Brain microvascular endothelial cell (primary cell): Measurements from ENCODE around the gene SIL1.

Experiments used
- DNase-seq: peaks from one replicate; pipeline ENCODE4 v3.0.0-alpha.2; 2020
- H3K27ac ChIP-seq: fragments of 250-450 bp; sonication (Bioruptor Pico); 2 replicates; pipeline ENCODE4 v1.5.1; 2020; ENCODE audit warnings: mild to moderate bottlenecking, moderate library complexity
- H3K27me3 ChIP-seq: fragments of 250-450 bp; sonication (Bioruptor Pico); replicated peaks from 2 replicates; pipeline ENCODE4 v1.5.1; 2020; ENCODE audit warnings: mild to moderate bottlenecking
- H3K36me3 ChIP-seq: fragments of 250-450 bp; sonication (Bioruptor Pico); replicated peaks from 2 replicates; pipeline ENCODE4 v1.5.1; 2020; ENCODE audit warnings: mild to moderate bottlenecking
- H3K4me3 ChIP-seq: 2 replicates; pipeline ENCODE4 v1.5.1; 2011; ENCODE audit warnings: low read depth, mild to moderate bottlenecking, control low read depth, low read length, moderate library complexity
- in situ Hi-C: cut with HindIII; loops from 2 replicates; pipeline ENCODE4 v1.10.0; 2017; ENCODE audit warnings: low sequenced_read_pairs, low pct_ligation_motif_present
- TF ChIP-seq, protein P1 (sequence below): IDR thresholded peaks from 2 replicates; pipeline ENCODE4 v1.5.1; 2011; ENCODE audit warnings: low read depth, mild to moderate bottlenecking, moderate library complexity, low read length, control low read depth, inconsistent platforms; ENCODE audit errors: missing control alignments

SIL1 gene

DNA sequence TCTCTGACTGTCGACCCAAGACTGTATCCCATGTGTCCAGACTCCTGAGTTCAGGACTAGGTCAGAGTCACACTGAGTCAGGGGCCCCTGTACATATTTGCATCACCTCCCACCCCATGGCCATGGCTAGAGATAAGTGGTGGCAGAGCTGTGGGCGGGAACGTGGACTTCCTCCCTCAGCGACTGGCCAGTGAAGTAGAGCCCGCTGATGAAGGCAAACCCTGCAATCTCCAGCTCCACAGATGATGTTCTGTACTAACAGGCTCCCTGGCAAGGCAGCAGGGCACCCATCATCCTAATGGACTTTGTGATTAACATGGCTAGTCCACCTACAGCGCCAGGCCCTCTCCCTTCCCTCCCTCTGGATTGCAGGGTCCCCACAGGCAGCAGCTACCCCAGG lies 212.5 kb downstream of the SIL1 start:
- in situ Hi-C loops = no loop called here
- no peaks in the 10 kb centered on the region for H3K27me3 ChIP-seq
- no peaks in the 10 kb centered on the region for H3K36me3 ChIP-seq
- TF ChIP-seq, protein P1, sequence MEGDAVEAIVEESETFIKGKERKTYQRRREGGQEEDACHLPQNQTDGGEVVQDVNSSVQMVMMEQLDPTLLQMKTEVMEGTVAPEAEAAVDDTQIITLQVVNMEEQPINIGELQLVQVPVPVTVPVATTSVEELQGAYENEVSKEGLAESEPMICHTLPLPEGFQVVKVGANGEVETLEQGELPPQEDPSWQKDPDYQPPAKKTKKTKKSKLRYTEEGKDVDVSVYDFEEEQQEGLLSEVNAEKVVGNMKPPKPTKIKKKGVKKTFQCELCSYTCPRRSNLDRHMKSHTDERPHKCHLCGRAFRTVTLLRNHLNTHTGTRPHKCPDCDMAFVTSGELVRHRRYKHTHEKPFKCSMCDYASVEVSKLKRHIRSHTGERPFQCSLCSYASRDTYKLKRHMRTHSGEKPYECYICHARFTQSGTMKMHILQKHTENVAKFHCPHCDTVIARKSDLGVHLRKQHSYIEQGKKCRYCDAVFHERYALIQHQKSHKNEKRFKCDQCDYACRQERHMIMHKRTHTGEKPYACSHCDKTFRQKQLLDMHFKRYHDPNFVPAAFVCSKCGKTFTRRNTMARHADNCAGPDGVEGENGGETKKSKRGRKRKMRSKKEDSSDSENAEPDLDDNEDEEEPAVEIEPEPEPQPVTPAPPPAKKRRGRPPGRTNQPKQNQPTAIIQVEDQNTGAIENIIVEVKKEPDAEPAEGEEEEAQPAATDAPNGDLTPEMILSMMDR = no peak
- H3K4me3 ChIP-seq = no peak overlapping the region
- H3K27ac ChIP-seq = no peak overlapping the region
- no peak for DNase-seq

DNA sequence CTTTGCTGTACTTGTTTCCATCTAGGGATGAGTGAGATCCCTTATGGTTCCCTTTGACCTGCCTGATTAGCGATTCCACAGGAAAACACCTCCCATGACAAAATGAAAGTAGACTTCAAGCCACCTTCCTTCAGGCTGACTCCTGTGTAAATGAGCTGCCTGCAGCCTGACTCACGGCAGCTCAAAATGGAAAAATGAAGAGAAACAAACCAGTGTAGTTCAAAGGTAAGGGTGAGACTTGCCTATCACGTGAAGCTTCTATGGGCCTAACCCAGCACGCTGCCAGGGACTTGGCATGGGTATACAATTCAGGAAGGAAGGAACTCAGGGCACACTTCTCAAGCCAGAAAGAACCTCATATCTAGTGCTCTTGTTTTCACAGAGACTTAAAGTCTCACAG lies 212.9 kb downstream of the SIL1 start:
- TF ChIP-seq, protein P1 = no peak
- H3K36me3 ChIP-seq = no peaks in the 10 kb centered on the region
- in situ Hi-C loops = no loop called here
- DNase-seq = no peak
- no peaks in the 10 kb centered on the region for H3K27me3 ChIP-seq
- H3K4me3 ChIP-seq = no peak overlapping the region
- H3K27ac ChIP-seq = no peak overlapping the region

DNA sequence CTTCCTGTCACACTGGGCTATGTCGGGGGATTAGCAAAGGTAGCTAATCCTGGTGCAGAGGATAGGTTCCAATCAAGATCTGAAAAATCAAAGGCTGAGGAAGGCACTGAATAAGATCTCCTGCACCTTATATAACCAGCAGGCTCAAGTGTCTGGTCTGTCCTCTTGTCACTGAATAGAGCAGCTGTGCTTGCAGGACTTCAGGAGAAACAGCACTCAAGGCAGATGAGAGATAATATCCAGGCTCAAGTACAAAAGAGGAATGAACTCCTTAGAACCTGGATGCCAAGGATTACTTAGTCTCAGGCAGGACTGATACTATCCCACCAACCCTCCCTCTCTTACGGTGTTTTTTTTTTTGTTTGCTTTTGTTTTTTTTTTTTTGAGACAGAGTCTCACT lies 214.2 kb downstream of the SIL1 start:
- Histone ChIP-seq H3K27me3 (no peaks in the 10 kb centered on the region), H3K4me3 (no peak overlapping the region), H3K36me3 (no peaks in the 10 kb centered on the region), H3K27ac (no peak overlapping the region)
- no peak for DNase-seq
- in situ Hi-C loops = no loop called here
- TF ChIP-seq, protein P1 = no peak

DNA sequence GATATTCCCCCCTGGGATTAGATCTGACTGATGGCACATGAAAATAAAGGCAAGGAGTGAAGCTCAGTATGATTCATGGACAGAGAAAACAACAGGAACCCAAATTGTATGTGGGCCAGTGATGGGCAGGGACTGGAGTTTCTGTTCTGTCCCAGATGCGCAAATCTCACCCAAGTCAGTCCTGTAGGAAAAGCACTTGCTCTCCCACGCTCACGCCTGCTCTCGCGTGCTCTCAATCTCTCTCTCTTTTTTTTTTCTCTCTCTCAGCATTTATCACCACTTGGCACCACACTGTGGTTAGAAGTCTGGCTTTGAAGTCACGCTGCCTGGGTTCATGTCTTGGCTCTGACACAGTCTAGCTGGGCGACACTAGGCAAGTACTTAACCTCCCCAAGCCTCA lies 216.6 kb downstream of the SIL1 start:
- in situ Hi-C loops = no loop called here
- Histone ChIP-seq H3K4me3 (no peak overlapping the region), H3K36me3 (no peaks in the 10 kb centered on the region), H3K27ac (peak overlapping the region; percentile 42), H3K27me3 (no peaks in the 10 kb centered on the region)
- DNase-seq = no peak
- TF ChIP-seq, protein P1 = no peak

DNA sequence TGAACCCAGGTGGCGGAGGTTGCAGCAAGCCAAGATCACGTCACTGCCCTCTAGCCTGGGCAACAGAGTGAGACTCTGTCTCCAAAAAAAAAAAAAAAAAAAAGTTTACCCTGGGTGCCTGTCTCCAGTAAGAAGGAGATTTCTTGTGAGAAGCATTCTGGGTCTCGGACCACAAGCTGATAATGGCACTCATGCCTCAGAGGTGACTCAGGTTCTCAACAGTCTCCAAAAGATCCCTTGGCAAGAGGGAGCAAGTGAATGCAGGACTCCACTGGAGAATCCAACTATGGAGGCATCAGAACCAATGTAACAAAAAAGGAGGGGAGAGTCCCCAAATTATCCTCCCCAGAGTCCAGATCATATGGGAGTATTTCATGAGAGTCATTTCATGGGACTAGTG lies 217.0 kb downstream of the SIL1 start:
- no peak overlapping the region for H3K4me3 ChIP-seq
- peak; percentile 76 for DNase-seq
- in situ Hi-C loops = no loop called here
- H3K27ac ChIP-seq = peak overlapping the region; percentile 42
- no peaks in the 10 kb centered on the region for H3K36me3 ChIP-seq
- H3K27me3 ChIP-seq = no peaks in the 10 kb centered on the region
- TF ChIP-seq, protein P1 = no peak

DNA sequence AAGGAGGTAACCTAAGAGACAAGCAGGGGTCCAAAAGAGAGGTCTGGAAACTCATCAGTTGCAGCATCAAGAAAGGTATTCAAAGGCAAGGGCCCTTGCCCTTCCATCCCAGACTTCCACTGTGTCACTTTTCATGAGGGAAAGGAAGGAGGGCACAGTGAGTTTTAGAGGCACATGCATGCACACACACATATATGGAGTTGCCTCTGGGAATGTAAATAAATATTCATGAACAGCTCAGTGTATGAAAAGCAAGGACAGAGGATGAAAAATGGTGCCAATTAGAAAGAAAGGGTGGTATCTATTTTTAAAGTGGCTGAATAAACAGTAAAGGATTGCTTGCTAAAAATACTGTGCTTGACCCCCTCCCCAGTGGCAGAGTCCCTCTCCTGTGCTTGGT lies 217.7 kb downstream of the SIL1 start:
- Histone ChIP-seq H3K27ac (no peak overlapping the region), H3K27me3 (no peaks in the 10 kb centered on the region), H3K36me3 (no peaks in the 10 kb centered on the region), H3K4me3 (no peak overlapping the region)
- in situ Hi-C loops = no loop called here
- no peak for DNase-seq
- TF ChIP-seq, protein P1 = no peak
